ENCODE results near the gene COPS6.

Gene COPS6

GRCh38 chr7:100122067-100122466 is 33.3 kb downstream of the COPS6 start:
- Histone ChIP-seq H3K4me2 (ENCODE audit: low read depth, low read length, poor library complexity, severe bottlenecking) (no peak overlapping the region), H3K27me3 (ENCODE audit: low read length) (no peaks in the 10 kb centered on the region), H3K4me3 (ENCODE audit: insufficient read depth, low read length, poor library complexity, severe bottlenecking) (no peak overlapping the region), H2AFZ (ENCODE audit: low read depth, low read length, severe bottlenecking) (no peak overlapping the region), H3K36me3 (ENCODE audit: low read length) (no peaks in the 10 kb centered on the region), H4K20me1 (ENCODE audit: low read depth, low read length) (no peaks in the 10 kb centered on the region), H3K9me2 (replicated peaks; ENCODE audit: insufficient read depth, low read length) (no peaks in the 10 kb centered on the region), H3K79me2 (ENCODE audit: insufficient read depth, low read length) (peaks cover 24% of the 10 kb centered on the region), H3F3A (ENCODE audit: insufficient read depth) (peaks cover 27% of the 10 kb centered on the region), H3K9ac (ENCODE audit: low read length) (no peak overlapping the region), H3K27ac (ENCODE audit: low read depth, low read length) (no peak overlapping the region), H3K9me3 (ENCODE audit: insufficient read depth, low read length) (no peaks in the 10 kb centered on the region)
- no peak for TF ChIP-seq EZH2phosphoT487 (conservative IDR thresholded peaks at IDR 0.05; ENCODE audit: low read length)
- TF ChIP-seq CTCF (IDR thresholded peaks at IDR 0.05; ENCODE audit: insufficient read depth, low read length, poor library complexity, severe bottlenecking), result no peak

GRCh38 chr7:100122568-100122967 is 33.8 kb downstream of the COPS6 start:
- H3F3A ChIP-seq (ENCODE audit: insufficient read depth), result peaks cover 27% of the 10 kb centered on the region
- no peak overlapping the region for H3K4me2 ChIP-seq (ENCODE audit: low read depth, low read length, poor library complexity, severe bottlenecking)

GRCh38 chr7:100124301-100125230 is 35.8 kb downstream of the COPS6 start:
- H3K4me2 ChIP-seq (ENCODE audit: low read depth, low read length, poor library complexity, severe bottlenecking), result peak overlapping the region; percentile 94
- H3K27ac ChIP-seq (ENCODE audit: low read depth, low read length), result peak overlapping the region; percentile 28
- no peaks in the 10 kb centered on the region for H3K27me3 ChIP-seq (ENCODE audit: low read length)

More at GRCh38 chr7:100122568-100122967, 33.8 kb downstream of the COPS6 start:
- Histone ChIP-seq H4K20me1 (ENCODE audit: low read depth, low read length) (no peaks in the 10 kb centered on the region), H3K27ac (ENCODE audit: low read depth, low read length) (no peak overlapping the region), H3K36me3 (ENCODE audit: low read length) (no peaks in the 10 kb centered on the region), H3K79me2 (ENCODE audit: insufficient read depth, low read length) (peaks cover 24% of the 10 kb centered on the region), H2AFZ (ENCODE audit: low read depth, low read length, severe bottlenecking) (no peak overlapping the region), H3K4me3 (ENCODE audit: insufficient read depth, low read length, poor library complexity, severe bottlenecking) (no peak overlapping the region), H3K9me2 (replicated peaks; ENCODE audit: insufficient read depth, low read length) (no peaks in the 10 kb centered on the region), H3K27me3 (ENCODE audit: low read length) (no peaks in the 10 kb centered on the region), H3K9ac (ENCODE audit: low read length) (no peak overlapping the region), H3K9me3 (ENCODE audit: insufficient read depth, low read length) (no peaks in the 10 kb centered on the region)
- TF ChIP-seq EZH2phosphoT487 (conservative IDR thresholded peaks at IDR 0.05; ENCODE audit: low read length), result no peak

More at GRCh38 chr7:100124301-100125230, 35.8 kb downstream of the COPS6 start:
- Histone ChIP-seq H3K9me2 (replicated peaks; ENCODE audit: insufficient read depth, low read length) (no peaks in the 10 kb centered on the region), H3K36me3 (ENCODE audit: low read length) (no peaks in the 10 kb centered on the region), H3K4me3 (ENCODE audit: insufficient read depth, low read length, poor library complexity, severe bottlenecking) (no peak overlapping the region), H3K9me3 (ENCODE audit: insufficient read depth, low read length) (no peaks in the 10 kb centered on the region), H4K20me1 (ENCODE audit: low read depth, low read length) (no peaks in the 10 kb centered on the region), H2AFZ (ENCODE audit: low read depth, low read length, severe bottlenecking) (no peak overlapping the region), H3F3A (ENCODE audit: insufficient read depth) (peaks cover 40% of the 10 kb centered on the region), H3K9ac (ENCODE audit: low read length) (peak overlapping the region; percentile 4; the same call in 1 of the 2 replicates), H3K79me2 (ENCODE audit: insufficient read depth, low read length) (peaks cover 14% of the 10 kb centered on the region)
- TF ChIP-seq CTCF (IDR thresholded peaks at IDR 0.05; ENCODE audit: insufficient read depth, low read length, poor library complexity, severe bottlenecking) (no peak), EZH2phosphoT487 (conservative IDR thresholded peaks at IDR 0.05; ENCODE audit: low read length) (no peak)

Measured in SU-DHL-6 (cell line).